NCI-H1694 (cell line): Measurements from ENCODE around the gene FAM120A.
A peak's percentile ranks its signal among the peaks of the same experiment; 100 is the strongest.

Experiments used
- DNase-seq: peaks from one replicate; lab custom pipeline; 2025; lab: John Stamatoyannopoulos, UW

Gene FAM120A

GRCh38 chr9:93594041-93594756, 142.7 kb downstream of the FAM120A start:
- no peak for DNase-seq

DNA sequence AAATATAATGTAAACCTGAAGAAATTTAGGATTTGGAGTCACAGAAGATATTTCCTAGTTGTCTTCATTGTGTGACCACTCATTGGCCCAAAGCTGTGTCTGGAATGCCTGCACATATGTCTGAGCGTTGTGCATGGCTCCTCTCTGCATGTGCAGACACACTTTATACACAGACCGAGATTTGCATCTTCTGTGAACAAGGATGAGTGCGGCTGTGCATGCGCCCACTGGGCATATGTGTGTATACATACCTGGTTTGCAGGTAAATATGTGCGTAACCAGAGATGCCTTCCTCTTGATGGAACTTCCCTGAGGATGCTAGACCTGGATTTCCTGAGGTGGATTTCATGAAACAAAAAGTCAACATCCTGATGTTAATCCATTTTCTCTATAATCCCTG, 144.0 kb downstream of the FAM120A start:
- no peak for DNase-seq

- no peak for DNase-seq
Measured at GRCh38 chr9:93595861-93596365, 144.4 kb downstream of the FAM120A start.

GRCh38 chr9:93596399-93596798, 144.9 kb downstream of the FAM120A start:
- no peak for DNase-seq

- DNase-seq, result no peak
Measured at GRCh38 chr9:93597142-93597706, 145.7 kb downstream of the FAM120A start.

DNA sequence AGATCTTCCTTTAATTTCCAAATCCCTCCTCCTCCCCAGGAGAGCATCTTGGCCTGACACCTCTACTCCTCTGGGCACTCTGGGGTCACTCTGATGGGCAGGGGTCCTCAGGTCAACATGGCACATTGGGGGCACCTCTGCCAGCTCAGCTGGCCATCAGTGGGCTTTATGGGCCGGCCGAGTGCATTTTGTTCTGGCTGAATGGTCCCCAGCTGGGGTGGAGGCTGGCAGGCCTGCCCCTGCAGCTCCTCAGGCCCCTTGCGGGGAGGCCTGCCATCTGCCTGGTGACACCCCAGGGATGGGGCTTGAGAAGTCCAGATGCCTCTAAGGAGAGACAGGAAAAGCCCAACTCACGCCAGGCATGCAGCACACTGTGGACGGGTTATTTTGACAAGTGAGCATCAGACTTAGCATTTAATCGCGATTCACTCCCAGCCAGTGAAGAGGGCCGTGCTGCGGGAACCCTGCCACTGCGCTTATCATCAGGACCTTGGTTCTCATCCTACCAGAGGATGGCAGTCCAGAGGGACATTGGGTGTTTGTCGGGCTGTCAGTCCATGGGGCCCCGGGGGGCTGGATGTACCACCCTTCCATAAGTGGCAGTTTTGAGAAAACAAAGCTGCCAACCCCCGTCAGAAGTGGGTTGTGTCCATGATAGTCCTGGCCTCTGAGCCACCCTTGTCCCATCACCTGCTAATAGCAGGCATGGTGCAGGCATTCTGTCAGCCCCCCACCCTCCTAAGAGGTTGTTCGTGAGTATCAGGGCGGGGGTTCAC, 146.6 kb downstream of the FAM120A start:
- no peak for DNase-seq

DNA sequence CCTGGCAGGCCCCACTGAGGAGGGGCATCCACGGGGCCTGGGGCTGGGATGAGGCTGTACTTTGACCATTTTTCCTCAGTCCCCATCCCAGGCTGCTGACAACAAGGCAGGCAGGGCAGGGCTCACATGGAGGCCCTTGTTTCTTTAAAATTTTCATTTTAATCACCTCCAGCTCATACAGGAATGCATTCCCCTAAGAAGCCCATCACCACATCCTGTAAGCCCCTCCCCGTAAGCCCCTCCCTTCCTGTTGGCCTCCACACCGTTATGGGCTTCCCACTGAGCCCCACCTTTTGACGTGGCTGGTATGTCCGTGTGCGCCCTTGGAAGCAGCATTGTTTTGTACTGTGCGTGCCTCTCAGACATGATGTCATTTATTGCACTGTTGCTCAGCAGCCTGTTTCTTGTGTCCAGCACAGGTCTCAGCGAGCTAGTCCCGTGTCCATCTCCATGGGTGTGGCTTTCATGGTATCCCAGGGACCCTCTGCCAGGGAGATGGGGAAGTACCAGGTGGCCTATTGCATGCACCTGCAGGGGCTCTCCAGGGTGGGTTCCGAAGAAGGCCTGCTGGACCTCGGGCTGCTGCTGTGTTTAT, 147.3 kb downstream of the FAM120A start:
- no peak for DNase-seq

GRCh38 chr9:93599571-93600403, 148.3 kb downstream of the FAM120A start:
- no peak for DNase-seq

DNA sequence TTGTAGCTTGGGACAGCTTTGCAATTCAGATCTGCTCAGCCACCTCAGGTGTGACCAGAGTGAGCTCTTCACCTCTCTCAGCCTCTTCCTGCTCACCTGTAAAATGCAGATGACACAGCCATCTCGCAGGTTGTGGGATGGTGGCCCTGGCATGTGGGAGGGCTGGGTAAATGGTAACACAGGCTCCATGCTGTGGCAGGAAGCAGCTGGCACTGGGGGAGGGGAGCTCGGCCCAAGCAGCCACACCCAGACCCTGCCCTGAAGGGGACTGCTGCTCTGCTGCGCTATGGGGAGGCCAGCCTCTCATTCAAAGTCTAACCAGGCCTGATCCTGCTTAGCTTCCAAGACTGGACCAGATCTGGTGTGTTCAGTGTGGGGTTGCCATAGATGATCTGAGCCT, 149.0 kb downstream of the FAM120A start:
- no peak for DNase-seq

GRCh38 chr9:93601063-93601462, 149.6 kb downstream of the FAM120A start:
- DNase-seq, result no peak

- DNase-seq, result no peak
Measured at GRCh38 chr9:93601666-93602065, 150.2 kb downstream of the FAM120A start.

GRCh38 chr9:93603011-93603410, 151.5 kb downstream of the FAM120A start:
- no peak for DNase-seq

DNA sequence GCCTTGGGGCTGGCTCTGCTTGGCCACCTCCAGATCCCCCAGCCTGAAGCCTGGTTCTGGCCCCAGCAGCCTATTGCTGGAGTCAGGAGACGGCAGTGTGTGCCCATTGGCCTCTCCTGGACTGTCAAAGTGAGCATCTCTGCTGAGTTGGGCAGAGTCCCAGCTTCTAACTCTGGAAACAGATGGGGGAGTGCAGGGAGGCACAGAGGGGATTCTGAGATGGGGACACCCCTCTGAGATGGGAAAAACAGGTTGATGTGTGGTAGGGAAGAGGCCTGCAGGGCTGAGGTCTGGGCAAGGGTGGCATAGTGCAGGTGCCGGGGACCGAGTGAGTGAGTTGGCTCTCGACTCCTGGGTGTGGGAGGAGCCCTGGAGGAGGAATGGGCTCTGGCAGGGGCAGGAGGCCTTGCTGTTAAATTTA, 152.4 kb downstream of the FAM120A start:
- no peak for DNase-seq

GRCh38 chr9:93606187-93606586, 154.7 kb downstream of the FAM120A start:
- no peak for DNase-seq

GRCh38 chr9:93610206-93610605, 158.7 kb downstream of the FAM120A start:
- no peak for DNase-seq

DNA sequence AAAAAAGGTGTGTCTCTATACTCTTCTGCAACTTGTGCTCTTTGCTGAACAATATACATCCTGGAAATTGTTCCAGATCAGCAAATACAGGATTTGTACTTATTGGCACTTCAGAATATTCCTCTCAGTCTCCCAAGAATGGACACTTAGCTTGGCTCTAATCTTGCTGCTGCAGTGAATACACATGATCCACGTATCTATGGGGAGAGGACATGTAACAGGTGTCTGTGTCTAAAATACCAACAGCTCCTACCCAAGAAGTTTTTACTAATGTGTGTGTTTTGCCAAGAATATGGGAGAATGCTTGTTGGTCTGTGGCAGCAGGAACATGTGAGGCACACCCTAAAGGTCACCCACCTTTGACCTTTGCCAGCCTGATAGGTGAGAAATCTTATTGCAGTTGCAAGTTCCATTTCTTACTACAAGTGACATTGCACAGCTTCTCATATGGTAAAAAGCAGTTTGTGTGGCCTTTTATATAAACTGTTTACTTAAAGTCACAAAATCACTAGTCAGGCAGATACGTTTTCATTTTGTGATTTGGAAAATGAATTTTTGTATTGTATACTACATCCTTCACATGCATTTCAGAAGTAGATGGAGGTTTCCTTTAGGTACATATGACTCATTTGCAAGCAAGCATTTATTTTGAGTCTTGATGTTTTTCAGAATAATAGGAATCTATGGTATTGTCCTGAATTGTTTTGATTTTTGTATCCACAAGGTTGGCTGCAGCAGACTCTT, 160.7 kb downstream of the FAM120A start:
- no peak for DNase-seq

- DNase-seq, result peak; percentile 12
Measured at GRCh38 chr9:93612796-93613154, 161.3 kb downstream of the FAM120A start.

DNA sequence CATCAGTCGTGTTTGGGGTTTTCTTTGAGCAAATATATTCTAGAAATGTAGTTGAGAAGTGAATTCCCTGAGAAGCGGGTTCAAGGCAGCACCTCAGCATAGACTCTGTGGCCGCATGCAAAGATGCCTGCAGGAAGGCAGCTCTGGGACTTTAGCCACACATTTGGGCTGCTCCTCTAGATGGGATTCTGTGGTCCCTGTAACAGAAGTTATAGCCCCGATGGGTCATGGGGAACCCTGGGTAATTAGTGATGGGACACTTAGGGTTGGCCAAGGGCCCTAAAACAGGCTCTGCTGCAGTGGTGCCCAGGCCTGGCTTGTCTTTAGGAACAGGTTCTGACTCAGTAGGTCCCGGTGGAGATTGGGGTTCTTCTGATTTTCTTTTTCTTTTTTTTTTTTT, 161.7 kb downstream of the FAM120A start:
- DNase-seq, result no peak

- no peak for DNase-seq
Measured at GRCh38 chr9:93613791-93614190, 162.3 kb downstream of the FAM120A start.

DNA sequence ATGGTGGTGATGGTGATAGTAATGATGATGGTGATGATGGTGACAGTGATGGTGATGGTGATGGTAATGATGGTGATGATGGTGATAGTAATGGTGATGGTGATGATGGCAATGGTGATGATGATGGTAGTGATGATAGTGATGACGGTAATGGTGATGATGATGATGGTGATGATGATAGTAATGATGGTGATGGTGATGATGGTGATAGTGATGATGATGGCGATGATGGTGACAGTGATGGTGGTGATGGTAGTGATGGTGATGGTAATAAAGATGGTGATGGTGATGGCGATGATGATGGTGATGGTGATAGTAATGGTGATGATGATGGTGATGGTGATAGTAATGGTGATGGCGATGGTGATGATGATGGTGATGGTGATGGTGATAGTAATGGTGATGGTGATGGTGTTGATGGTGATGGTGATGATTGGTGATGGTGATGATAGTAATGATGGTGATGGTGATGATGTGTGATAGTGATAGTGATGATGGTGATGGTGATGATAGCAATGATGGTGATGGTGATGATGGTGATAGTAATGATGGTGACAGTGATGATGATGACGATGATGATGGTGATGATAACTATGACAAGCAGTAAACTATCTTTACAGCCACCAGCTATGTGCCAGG, 163.5 kb downstream of the FAM120A start:
- DNase-seq, result no peak
